NCI-H1048 (cell line): Measurements from ENCODE around the gene UROC1.

Experiments used
- DNase-seq: peaks from one replicate; lab custom pipeline; 2025; lab: John Stamatoyannopoulos, UW

Gene UROC1

GRCh38 chr3:126439968-126440708 lies 77.4 kb downstream of the UROC1 start:
- no peak for DNase-seq

- no peak for DNase-seq
Measured at GRCh38 chr3:126439346-126439967, 78.1 kb downstream of the UROC1 start.

GRCh38 chr3:126438746-126439145 lies 78.8 kb downstream of the UROC1 start:
- no peak for DNase-seq

GRCh38 chr3:126438186-126438585 lies 79.4 kb downstream of the UROC1 start:
- DNase-seq, result no peak

- DNase-seq, result no peak
Measured at GRCh38 chr3:126436826-126437717, 80.5 kb downstream of the UROC1 start.

GRCh38 chr3:126435456-126436315 lies 81.9 kb downstream of the UROC1 start:
- no peak for DNase-seq

GRCh38 chr3:126434931-126435411 lies 82.6 kb downstream of the UROC1 start:
- no peak for DNase-seq

- DNase-seq, result no peak
Measured at GRCh38 chr3:126434264-126434590, 83.3 kb downstream of the UROC1 start.

- no peak for DNase-seq
Measured at GRCh38 chr3:126433496-126434263, 83.9 kb downstream of the UROC1 start.

GRCh38 chr3:126433105-126433430 lies 84.5 kb downstream of the UROC1 start:
- DNase-seq, result no peak

GRCh38 chr3:126432361-126433104 lies 85.0 kb downstream of the UROC1 start:
- DNase-seq, result no peak
